GM12891 (cell line): ENCODE data around the gene STX7.

ENCODE experiments used
- PAX5 ChIP-seq: IDR thresholded peaks from 2 replicates; pipeline ENCODE4 v1.6.1; 2011; ENCODE audit warnings: low read length, moderate library complexity, mild to moderate bottlenecking; ENCODE audit not compliant: insufficient read depth, severe bottlenecking
- POLR2A ChIP-seq: IDR thresholded peaks from 2 replicates; pipeline ENCODE4 v1.6.1; 2011; ENCODE audit warnings: low read depth, low read length, control low read depth
- POLR2AphosphoS5 ChIP-seq: IDR thresholded peaks from 2 replicates; pipeline ENCODE4 v1.6.1; 2011; ENCODE audit warnings: low read depth, low read length, control low read depth
- POU2F2 ChIP-seq: IDR thresholded peaks from 2 replicates; pipeline ENCODE4 v1.6.1; 2011; ENCODE audit warnings: low read depth, mild to moderate bottlenecking, control low read depth, low read length, moderate library complexity
- SPI1 ChIP-seq: IDR thresholded peaks from 2 replicates; pipeline ENCODE4 v1.6.1; 2011; ENCODE audit warnings: low read depth, low read length, control low read depth
- TAF1 ChIP-seq: IDR thresholded peaks from 2 replicates; pipeline ENCODE4 v1.6.1; 2011; ENCODE audit warnings: low read depth, low read length, control low read depth

- TF ChIP-seq POLR2A (no peak), POLR2AphosphoS5 (no peak), SPI1 (no peak), PAX5 (no peak), TAF1 (no peak), POU2F2 (no peak)
Measured at GRCh38 chr6:132401618-132402285, 111.2 kb downstream of the STX7 start.
